GM21381 (cell line): ENCODE measurements around the gene DMBT1.

Source experiments
- ATAC-seq: cut with Tn5 transposase; IDR thresholded peaks from one replicate; pipeline ENCODE4 v1.9.1; 2021; ENCODE audit warnings: mild to moderate bottlenecking, moderate library complexity; ENCODE audit not compliant: unreplicated experiment

DMBT1 gene

DNA sequence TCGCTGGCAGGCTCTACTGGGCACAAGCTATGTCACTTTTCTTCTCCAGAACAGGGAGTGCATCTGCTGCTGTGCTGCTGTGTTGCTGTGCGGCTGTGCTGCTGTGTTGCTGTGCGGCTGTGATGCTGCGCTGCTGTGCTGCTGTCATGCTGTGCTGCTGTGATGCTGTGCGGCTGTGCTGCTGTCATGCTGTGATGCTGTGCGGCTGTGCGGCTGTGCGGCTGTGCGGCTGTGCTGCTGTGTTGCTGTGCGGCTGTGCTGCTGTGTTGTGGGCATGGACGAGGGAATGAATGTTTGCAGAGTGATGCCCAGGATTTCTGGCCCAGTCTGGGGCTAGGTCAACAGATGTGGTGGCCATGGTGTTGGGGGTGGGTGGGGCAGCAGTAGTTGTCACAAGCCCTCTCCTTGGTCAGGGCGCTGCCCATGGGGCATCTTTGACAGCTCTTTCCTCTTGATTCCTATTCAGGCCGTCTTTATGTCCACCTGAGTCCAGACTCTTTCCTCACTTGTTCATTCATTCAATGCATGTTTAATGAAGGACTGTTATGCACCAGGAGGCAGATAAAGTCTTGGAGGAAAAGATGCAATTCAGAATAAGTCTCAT, 83.5 kb downstream of the DMBT1 start:
- no peak for ATAC-seq

DNA sequence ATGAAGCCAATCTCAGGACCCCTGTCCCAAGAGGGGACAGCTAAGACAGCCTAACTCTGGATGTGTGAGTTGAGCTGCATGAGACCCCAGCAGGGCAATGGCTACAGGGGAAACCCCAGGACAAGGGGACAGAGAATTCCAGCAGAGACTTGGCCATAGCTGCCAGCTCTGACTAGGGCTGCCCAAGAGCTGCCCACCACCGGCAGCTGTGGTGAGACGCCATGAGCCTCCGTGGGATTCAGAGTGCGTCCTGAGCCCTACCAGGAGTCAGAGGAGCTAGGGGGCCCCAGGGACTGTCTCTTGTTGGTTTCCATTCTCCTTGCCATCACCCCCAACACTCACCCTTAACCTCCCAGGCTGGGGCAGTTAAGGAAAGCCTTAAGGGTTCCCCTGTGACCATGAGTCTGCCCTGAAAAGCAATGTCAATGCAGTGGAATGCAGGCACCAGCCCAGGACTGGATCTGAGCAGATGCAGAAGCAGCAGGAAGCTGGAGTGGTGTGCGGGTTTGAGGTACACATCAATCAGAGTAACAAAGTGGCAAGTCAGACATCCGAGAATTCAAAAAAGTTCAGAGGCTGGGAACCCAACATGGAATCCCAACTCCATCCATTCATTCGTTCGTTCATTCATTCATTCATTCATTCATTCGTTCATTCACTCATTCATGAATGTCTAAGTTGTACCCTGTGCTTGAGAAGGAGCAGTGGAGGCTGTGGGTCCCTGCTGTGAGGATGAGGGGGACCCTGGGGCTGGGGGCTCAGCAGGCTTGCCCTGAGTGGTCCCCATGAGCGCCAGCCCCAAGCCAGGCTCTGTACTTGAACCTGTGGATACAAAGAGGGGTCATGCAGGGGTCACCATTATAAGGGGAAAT, 86.2 kb downstream of the DMBT1 start:
- no peak for ATAC-seq

DNA sequence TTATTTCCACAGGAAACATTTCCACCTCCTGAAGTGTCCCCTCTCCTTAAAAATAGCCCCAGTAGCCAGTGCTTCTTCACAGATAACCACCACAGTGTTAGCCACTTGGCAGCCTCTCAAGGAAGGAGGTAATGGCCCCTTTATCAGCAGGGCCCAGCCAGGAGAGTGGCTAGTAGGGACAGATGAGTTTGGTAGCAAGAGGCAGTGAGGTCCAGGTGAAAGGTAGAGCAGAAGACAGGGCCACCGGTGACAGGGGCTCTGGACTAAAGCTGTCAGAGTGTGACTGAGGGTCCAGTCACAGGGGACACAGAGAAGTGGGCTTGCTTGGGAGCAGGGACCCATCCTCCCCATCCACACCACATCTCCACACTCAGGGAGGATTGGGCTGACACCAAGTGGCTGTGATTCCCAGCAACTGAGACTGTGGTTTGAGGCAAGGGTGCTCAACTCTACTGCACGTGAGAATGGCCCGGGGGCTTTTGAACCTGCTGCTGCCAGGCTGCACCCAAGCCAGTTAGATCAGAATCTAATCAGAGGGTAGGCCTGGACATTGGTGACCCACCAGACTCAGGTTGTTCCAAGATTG, 86.9 kb downstream of the DMBT1 start:
- ATAC-seq: no peak

DNA sequence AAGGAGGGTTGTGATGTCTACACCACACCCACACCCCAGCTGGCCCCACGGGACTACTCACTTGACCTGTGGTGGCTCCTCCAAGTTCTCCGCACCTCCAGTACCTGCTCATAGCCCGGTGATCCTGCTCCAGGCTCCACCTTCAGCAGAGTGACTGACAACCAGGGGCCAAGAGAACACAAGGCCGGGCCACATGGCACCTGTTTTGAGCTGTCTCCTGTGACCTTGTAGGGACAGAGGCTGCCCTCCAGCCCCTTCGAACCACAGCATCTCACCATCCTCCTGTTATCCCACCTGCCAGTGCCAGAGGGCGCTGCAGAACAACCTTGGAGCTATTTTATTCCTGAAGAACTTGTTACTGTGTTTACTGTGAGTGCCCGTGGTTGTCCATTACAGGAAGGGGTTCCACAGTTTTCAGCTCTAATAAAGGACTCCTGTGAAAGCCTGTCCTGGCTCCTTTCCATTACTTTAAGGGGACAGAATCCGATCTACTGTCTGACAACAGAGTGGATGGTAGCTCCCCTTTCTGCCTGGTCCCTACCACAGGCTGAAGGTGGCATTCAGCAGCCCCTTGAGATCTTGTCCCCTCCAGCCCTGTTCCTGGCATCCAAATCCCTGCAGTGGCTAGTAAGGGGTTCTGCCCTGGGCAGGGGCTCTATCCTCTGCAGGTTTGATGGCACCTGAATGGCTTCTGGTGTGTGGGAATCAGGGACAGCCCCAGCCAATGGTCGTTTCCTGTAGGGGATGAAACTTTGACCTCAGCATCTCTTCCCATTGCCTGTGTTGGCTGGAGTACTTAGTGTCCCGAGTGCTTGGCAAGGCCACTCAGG, 88.3 kb downstream of the DMBT1 start:
- ATAC-seq: no peak

DNA sequence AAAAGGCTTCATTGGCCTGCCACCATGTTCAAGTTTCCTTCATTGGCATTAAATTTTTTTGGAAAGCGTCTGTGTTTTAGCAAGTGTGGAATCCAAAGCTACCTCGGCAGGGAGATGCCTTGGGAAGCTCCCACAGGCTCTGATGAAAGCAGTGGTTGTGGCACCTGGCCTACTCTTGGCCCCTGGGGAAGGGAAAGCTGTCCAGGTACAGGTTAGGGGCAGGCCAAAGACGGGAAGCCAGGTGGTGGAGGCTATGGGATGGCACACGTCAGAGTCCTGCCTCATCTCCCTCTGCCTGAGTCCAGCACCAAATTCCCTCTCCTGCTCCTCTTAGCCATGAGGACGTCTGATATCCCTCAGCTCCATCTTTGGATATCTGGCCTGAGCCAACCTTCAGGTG, 89.3 kb downstream of the DMBT1 start:
- ATAC-seq: no peak

- ATAC-seq: no peak
Measured at GRCh38 chr10:122650331-122650730, 89.8 kb downstream of the DMBT1 start.

DNA sequence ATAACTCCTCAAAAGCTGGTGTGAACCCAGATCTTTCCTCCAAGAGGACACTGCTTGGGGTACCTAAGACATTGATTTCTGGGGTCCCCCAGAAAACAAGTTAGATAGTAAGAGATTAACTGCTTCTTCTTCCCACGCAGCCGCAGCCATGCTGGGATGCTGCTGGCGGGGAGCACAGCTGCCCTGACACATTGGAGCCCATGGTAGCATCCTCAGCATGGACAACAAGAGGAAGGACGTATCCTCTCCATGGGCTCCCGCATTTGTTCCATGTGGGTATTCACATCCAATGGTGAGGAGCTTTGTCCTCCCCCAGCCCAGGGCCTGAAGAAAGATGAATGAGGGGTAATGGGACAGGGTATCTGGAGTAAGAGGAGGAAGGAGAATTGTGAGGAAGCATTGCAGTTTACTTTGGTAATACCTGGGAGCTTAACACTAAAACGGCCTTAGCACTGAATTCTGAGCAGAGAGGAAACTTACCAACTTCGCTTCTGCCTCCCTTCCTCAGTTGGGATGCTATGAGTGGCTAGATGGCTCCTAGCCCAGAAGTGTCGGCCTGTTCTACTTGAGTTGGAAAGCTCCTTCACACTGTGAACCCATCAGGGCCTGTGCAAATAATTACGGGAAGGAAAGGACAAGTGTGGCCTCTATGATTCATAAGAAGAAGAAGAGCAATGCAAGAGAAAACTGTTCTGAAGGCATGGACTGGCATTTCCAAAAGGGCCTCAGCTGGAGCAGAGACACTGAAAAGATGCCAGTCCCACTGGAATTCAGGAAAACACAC, 95.2 kb downstream of the DMBT1 start:
- no peak for ATAC-seq

- no peak for ATAC-seq
Measured at GRCh38 chr10:122656308-122656705, 95.8 kb downstream of the DMBT1 start.

DNA sequence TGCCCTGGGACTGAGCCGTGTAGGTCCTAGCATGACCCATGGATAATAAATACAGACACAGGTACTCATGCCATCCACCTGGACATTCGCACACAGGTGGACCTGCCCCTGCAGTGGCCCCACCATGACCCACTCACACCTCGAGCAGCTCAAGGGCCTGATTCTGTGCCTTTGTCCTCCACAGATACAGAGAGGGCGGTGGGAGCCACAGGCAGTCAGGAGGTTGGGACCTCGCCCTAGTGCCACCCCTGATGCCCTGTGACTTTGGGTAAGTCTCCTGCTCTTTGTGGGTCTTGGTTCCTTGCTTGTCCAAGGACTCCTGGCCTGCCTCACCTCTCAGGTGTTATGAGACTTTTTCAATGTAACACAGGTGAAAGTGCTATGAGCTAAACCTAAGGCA, 96.2 kb downstream of the DMBT1 start:
- ATAC-seq: no peak

- ATAC-seq: no peak
Measured at GRCh38 chr10:122657255-122657654, 96.7 kb downstream of the DMBT1 start.

- ATAC-seq: no peak
Measured at GRCh38 chr10:122657729-122658128, 97.2 kb downstream of the DMBT1 start.

- ATAC-seq: no peak
Measured at GRCh38 chr10:122658356-122659049, 97.9 kb downstream of the DMBT1 start.

DNA sequence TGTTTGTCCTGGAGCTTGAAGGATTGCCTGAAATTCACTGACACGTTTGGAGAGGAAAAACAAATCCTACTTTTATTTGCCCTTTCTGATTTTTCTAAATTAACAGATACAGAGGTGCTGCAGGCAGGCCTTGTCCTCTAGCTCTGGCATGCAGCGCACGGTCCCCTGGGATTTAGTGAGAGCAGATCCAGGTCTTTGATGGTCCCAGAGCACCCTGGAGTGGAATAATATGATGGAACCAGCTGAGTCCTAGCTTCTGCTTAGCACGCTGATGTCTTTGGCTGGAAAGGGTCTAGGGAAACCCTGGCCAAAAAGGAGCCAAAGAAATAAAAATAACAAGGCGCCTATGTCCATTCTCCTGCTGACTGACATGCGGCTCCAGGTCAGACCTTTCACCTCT, 98.6 kb downstream of the DMBT1 start:
- ATAC-seq: no peak

DNA sequence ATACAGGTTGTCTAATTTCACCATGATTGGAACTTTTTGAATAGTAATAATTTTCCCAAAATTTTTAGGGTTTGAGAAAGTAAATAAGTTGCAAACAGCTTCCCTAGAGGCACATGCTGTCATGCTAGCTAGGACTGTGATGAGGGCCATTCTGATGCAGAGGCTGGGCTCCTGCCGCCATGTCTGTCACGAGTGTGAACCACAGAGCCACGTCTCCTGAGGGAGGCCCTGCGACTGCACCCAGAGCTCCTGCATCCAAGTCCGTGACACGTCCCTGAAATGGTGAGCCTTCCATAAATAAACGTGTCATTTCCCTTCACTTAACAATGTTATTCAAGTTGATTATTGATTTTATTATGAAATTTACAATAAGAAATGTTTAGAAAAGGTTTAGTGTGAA, 99.1 kb downstream of the DMBT1 start:
- no peak for ATAC-seq

- no peak for ATAC-seq
Measured at GRCh38 chr10:122660696-122661095, 100.1 kb downstream of the DMBT1 start.

DNA sequence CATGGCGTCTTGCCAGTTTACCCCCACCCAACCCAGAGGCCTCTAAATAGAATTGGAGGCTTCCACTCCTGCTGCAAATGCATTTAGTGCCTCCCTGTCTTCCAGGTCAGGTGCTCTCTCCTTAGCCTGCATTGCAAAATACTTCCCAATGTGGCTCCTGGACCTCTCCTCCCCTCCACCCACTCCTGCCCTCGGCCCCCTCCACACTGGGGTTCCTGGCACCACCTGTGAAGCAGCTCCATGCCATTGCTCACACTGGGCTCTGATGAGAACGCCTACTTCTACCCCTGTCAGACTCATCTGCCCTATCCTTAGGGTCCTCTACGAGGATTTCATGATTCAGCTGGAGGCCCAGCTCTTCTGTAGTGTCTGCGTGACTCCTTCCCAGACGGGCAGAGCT, 101.7 kb downstream of the DMBT1 start:
- ATAC-seq: no peak

DNA sequence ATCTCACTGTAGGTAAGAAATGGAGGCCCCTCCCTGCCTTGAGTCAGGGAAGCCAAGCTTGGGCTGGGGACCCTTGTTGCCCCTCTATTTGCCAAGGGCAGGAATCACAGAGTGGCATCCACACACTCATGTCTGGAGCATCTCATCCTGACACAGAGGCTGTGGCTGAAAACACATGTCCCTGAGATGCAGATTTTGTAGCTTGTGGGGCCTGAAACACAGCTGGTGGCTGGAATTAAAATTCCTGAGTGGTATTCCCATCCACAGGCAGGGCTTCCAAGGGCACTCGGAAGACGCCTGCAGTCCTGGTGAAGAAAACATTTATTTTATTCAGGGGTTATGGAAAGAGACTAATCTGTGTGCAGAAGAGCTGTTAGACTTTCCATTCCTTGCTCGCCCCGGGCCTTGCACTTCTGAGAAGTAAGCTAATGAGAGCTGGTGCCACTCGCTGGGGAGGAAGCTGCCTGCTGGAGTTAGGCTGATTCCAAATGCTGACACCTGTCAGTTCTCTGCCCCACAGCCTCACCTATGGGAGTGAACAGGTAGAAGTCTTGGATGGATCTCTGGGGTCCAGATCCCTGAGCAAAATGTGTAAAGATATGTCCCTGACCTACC, 103.1 kb downstream of the DMBT1 start:
- ATAC-seq: no peak

DNA sequence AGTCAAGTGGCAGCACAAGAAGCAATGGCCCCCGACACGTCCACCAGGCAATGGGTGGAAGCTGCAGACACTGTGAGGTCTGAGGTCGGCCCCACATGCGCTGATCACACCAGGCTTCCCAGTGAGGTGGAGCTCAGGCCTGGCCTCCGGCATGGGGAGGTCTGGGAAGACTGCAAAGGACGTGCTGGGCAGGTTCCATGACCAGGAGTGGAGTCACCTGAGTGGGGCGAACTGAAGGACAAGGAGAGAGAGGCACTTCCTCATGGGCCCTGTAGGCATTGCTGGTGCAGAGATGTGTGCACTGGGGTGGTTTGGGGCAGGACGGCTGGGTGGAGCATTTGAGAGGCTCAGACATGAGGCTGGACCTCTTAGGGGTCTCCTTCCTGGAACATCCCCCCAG, 103.9 kb downstream of the DMBT1 start:
- no peak for ATAC-seq

GRCh38 chr10:122665329-122665860, 104.8 kb downstream of the DMBT1 start:
- ATAC-seq: no peak
